Neural progenitor cell (in vitro differentiated cells): Measurements from ENCODE around the gene SCAP.

Experiments
- CTCF ChIP-seq: fragments of 200-600 bp; sonication (generic); IDR thresholded peaks from 2 replicates; pipeline ENCODE4 v1.5.1; 2017; ENCODE audit warnings: antibody characterized with exemption, mild to moderate bottlenecking
- EZH2phosphoT487 ChIP-seq: fragments of 200-600 bp; sonication (generic); IDR thresholded peaks from 2 replicates; pipeline ENCODE4 v1.6.1; 2017; ENCODE audit warnings: antibody characterized with exemption

GRCh38 chr3:47385796-47386195, 89.9 kb downstream of the SCAP start:
- TF ChIP-seq EZH2phosphoT487 (no peak), CTCF (no peak)
